Measurements from ENCODE around the gene PLEKHA7.

Gene PLEKHA7

DNA sequence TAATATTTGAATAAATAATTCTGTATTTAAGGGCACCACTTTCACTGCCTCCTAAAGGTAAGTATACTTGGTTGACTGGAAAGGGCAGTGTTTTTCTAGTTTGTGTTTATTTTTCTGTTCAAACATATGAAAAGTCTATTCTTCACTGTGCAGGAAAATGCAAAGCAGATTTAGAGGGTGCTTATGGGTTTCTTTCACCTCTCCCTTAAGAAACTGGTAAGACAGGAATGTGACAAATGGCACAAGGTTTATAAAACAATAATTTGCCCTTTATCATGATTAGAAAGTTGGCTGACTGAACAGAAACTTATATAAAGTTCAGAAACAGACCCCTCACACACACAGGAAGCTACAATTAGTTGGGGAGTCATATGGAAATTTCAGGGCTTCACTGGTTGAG, 60.6 kb downstream of the PLEKHA7 start:
- H3K4me3 ChIP-seq (ENCODE audit: low read length), result no peak overlapping the region
- TF ChIP-seq ZNF274 (IDR thresholded peaks at IDR 0.05; ENCODE audit: low read depth, low read length), result no peak

DNA sequence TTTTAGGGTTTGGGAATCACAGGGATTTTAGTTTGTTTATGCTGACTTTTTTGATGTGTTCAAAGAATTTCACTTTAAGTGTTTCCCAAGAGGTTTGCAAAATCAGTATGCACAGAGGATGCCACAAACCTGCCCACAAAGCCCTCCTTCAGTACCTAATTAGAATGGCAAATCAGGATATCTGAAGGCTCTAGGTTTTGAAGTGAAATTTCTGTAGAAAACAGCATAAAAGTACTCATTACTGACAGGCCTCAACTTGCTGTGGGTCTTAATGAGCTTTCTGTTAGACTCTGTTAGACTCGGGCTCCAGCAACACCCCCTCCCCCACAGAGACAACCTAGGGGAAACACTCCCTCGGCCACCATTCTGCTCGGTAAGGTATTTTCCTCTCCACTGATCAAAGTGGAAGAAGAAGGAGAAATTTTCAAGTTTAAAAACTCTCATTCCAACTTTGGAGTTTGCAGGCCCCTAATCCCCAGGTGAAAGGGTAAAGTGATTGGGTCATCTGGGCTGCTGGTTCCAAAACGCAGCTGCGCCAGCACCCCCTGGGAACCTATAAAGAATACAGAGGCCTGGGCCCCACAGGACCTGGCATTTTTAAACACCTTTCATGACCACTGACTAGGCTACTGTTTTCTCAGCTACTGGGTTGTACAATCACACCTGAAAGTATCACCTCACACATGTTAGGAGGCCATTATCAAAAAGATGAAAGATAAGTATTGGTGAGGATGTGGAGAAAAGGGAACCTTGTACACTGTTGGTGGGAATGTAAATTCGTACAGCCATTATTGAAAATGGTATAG, 67.5 kb downstream of the PLEKHA7 start:
- no peak overlapping the region for H3K4me3 ChIP-seq (ENCODE audit: low read length)
- TF ChIP-seq ZNF274 (IDR thresholded peaks at IDR 0.05; ENCODE audit: low read depth, low read length), result no peak

DNA sequence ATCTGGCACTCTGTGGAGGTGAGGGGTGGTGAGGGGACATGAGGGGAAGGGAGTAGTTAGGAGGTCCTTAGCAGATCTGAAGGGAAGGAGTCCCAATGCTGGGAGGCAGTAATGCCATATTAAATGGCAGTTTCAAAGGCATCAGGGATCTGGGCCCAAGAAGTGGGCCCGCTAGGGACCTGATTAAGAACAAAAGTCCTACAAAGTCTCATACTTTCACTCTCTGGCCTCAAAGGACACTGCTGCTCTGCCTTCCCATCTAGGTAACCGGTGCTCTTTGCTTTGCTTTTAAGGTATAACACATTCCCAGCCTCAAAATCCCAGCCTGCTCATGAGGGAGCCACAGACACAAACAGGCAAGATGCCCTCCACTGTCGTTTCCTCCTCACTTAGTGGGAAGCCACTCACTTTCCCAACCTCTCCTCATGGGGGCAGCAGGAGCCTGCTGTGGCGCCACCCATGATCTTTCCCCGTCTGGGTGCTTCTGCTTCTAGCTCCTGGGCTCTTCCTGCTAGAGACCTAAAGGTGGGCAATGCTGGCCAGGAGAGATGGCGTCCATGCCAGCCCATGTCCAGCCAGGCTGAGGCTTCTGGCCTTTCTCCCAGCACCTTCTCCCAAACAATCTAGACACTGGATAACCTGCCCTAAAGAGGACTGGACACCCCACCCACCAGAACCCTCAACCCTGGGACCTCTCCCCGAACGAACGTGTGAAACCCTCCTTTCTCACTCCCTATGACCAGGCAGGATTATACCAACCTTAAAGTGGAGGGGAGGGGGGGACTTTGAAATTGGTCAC, 68.3 kb downstream of the PLEKHA7 start:
- no peak for TF ChIP-seq ZNF274 (IDR thresholded peaks at IDR 0.05; ENCODE audit: low read depth, low read length)

DNA sequence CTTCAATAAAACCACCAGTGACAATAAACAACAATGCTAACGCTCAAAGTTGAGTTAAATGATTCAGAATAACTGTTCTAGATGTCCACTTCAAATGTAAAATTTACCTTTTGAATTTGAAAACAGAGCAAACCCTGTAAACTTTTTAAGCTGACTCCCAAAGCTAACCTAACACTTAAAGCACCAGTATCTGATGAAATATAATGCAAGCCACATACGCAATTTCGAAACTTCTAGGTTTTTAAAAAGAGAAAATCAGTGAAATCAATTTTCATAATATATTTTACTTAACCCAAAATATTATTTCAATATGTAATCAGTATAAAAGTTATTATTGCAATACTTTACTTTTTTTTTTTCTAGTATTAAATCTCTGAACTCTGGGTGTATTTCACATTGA, 71.3 kb downstream of the PLEKHA7 start:
- H3K4me3 ChIP-seq (ENCODE audit: low read length), result no peak overlapping the region
- no peak for TF ChIP-seq ZNF274 (IDR thresholded peaks at IDR 0.05; ENCODE audit: low read depth, low read length)

More for the DNA sequence above, 68.3 kb downstream of the PLEKHA7 start:
- no peak overlapping the region for H3K4me3 ChIP-seq (ENCODE audit: low read length)

DNA sequence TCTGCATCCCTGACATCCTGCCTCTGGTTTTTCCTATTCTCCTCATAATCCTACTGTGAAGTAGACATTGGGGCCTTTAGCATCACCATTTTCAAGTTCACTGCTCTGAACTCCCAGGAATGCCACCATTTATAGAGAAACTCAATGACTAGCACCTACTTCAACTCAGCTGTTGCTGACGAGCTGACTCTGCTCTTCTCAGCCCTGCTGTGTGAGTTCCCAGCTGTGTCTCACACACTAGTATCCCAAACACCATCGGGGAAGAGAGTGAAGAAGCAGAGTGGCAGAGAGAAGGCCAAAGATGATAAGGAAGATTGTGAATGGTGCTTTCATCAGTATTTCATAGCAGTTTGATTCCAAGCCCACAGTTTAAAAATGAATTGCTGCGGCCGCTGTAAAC, 71.9 kb downstream of the PLEKHA7 start:
- TF ChIP-seq ZNF274 (IDR thresholded peaks at IDR 0.05; ENCODE audit: low read depth, low read length), result no peak

DNA sequence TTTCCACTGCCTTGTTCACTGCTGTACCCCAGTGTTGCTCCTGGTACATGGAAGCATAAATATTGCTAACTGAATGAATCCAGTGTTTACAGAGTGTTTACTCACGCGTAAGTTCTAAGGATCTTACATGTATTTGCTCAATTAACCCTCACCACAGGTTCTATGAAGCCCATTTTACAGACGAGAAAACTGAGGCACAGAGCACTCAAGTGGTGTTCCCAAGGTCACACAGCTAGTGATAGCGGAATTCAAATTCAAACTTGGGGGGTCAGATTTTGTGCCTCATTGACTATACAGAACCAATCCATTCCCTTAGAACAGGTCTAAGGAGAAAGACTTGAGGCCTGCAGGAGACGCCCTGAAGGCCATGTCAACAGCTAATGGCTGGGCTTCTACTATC, 72.3 kb downstream of the PLEKHA7 start:
- H3K4me3 ChIP-seq (ENCODE audit: low read length), result no peak overlapping the region
- no peak for TF ChIP-seq ZNF274 (IDR thresholded peaks at IDR 0.05; ENCODE audit: low read depth, low read length)

More for the DNA sequence above, 71.9 kb downstream of the PLEKHA7 start:
- no peak overlapping the region for H3K4me3 ChIP-seq (ENCODE audit: low read length)

DNA sequence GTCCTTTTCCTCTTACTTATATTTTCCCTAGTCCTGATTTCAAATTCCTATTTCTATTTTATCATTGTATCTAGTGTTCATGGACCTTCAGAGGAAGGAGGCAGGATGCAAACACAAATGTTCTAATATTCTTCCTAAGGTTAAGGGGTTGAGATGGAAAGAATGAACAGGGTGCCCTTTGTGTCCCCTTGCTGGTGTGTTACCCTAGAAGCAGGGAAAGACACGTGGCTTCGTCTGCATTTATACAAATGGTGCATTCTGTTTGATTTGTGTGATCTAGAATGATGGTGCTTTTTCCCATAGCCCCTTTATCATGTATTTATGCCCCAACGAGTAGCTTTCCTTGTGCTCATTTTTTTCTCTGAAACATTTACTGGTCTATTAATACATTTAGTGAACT, 76.2 kb downstream of the PLEKHA7 start:
- H3K4me3 ChIP-seq (ENCODE audit: low read length), result no peak overlapping the region
- no peak for TF ChIP-seq ZNF274 (IDR thresholded peaks at IDR 0.05; ENCODE audit: low read depth, low read length)

DNA sequence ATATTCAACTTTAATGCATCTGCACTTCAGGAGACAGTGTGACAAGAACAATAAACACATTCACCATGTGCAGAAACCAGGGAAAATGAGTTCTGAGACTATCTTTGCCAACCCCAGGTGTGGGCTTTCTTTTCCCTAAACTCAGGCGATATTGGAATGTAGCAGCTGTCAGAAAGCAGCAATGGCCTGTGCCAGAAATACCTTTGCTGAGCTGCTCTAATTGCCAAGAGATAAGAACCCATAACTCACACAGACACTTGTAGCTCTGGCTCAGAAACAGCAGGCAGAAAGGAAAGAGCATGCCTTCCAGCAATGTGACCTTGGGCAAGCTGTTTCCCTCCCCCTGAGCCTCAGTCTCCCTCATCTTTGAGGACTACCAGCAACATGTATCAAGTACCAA, 77.6 kb downstream of the PLEKHA7 start:
- H3K4me3 ChIP-seq (ENCODE audit: low read length), result no peak overlapping the region
- TF ChIP-seq ZNF274 (IDR thresholded peaks at IDR 0.05; ENCODE audit: low read depth, low read length), result no peak

DNA sequence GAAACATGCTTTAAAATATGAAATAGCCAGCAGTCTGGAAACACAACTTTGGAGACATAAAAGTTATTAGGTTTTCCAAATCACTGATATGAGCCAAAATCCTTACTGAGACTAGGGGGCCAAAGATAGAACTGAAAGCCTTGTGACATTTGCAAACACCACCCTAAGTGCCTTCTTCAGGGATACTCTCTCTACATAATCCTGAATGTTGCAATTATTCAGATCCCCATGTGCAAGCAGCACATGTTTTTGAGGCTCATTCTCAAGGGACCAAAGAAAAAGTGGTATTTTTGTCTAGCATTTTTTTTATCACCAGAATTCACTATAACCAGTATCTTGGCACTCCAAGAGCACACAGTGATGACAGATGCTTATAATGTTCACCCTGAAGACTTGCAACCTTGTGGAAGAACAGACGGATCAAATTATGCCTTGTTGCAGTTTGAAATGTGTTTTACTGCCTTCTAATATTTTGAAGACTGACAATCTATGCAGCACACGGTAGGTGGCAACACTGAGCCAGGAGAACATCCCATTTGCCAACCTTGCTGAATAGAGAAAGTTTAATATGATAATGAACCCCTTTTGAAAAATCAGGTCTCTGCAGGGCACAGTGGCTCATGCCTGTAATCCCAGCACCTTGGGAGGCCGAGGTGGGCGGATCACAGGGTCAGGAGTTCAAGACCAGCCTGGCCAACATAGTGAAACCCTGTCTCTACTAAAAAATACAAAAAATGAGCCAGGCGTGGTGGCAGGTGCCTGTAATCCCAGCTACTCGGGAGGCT, 78.5 kb downstream of the PLEKHA7 start:
- H3K4me3 ChIP-seq (ENCODE audit: low read length), result no peak overlapping the region
- TF ChIP-seq ZNF274 (IDR thresholded peaks at IDR 0.05; ENCODE audit: low read depth, low read length), result no peak

DNA sequence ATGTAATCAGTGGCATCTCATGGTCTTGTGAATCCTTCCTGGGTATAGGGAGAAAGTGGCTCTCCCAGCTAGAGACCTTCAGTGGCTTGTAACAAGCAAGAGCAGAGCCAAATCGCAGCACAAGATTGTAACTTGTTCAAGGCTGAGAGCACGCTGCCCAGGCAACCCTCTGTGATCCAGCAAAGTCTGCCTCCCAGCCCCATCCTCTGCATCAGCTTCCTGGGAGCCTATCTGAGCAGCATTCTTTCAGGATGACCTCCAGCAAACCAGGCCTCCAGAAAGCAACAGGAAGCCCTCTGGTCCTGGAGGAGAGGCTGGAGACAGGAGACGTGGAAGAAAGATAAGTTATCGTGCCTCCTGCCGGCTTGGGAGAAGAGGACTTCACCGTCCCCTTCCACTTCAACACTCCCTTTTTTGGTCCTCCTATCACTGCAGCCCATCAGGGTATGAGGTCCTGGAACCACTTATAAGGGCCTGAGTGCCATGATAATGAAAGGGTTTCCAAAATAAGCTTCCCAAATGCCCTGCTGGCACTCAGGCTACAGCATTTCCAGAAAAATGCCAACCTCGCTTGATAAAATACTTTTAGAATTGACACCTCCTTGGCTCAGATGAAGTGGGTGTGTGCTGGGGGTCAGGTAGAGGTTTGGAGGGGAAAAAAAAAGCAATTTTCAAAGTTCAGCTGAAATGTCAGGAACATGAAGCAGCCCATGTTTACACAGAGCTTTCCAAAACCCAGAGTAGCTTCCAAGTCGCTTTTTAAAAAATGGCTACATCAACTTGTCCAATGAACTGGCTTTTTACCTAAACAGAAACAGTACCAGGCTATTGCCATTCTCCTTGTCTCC, 80.2 kb downstream of the PLEKHA7 start:
- no peak overlapping the region for H3K4me3 ChIP-seq (ENCODE audit: low read length)
- no peak for TF ChIP-seq ZNF274 (IDR thresholded peaks at IDR 0.05; ENCODE audit: low read depth, low read length)

DNA sequence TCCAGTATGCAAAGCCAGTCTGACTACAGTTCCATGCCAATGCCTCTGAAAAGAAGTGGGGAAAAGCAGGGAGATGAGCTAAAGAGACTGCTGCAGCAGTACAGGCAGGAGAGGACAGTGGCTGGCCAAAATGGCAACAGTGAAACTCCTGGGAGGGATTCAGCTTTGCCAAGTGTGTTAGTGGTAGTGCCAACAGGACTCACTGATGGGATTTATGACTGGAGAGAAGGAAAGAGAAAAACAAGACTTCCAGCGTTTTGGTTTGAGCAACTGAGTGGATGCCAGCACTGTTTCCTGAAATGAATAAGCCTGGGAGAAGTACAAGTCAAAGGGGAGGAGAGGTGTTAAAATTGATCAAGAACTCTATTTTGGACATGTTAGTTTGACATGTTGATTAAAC, 80.9 kb downstream of the PLEKHA7 start:
- H3K4me3 ChIP-seq (ENCODE audit: low read length), result no peak overlapping the region
- TF ChIP-seq ZNF274 (IDR thresholded peaks at IDR 0.05; ENCODE audit: low read depth, low read length), result no peak

DNA sequence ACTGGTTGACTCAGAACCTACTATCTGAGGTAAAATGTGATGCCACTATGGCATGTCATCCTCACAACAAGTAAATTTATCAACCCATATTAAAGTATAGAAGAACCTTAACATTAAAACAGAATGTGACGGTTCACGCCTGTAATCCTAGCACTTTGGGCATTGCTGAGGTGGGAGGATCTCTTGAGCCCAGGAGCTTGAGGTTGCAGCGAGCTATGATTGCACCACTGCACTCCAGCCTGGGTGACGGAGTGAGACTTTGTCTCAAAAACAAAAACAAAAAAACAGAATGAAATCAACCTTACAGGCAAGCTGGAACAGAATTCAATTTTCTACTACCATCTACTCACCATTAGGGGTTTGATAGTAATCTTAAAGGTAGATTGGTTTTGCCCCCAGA, 86.2 kb downstream of the PLEKHA7 start:
- TF ChIP-seq ZNF274 (IDR thresholded peaks at IDR 0.05; ENCODE audit: low read depth, low read length), result no peak
- no peak overlapping the region for H3K4me3 ChIP-seq (ENCODE audit: low read length)

DNA sequence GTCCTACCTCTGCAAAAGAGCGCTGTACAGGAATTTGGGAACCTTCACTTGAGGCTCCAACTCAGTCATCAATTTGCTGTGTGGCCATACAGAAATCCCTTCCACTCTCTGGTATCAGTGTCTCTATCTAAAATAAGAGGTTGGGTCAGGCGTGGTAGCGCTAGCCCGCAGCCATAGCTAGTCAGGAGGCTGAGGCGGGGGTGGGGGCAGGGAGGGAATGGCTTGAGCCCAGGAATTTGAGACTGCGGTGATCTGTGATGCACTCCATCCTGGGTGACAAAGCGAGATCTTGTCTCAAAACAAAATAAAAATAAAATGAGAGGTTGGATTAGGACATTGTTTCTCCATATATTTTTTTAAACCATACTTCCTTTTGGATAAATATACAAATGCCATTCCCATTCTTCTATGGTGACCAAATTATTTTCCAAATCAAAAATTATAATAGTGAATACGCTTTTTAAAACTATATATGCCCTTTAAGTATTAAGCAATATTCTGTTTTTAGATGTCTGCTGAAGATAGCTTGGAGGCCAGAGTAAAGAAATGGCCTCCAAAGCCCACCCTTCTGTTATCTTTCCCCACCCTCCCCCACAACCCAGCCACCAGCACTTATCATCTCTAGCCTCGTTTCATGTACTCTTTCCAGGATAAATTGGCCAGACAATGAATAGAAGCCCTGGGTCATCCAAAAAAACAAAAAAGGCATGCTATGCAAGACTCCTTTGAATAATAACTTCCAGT, 87.2 kb downstream of the PLEKHA7 start:
- TF ChIP-seq ZNF274 (IDR thresholded peaks at IDR 0.05; ENCODE audit: low read depth, low read length), result no peak
- no peak overlapping the region for H3K4me3 ChIP-seq (ENCODE audit: low read length)
